GM21526 (cell line): ENCODE results near the gene POLR2B.
"Not testable (repeated sequence)": the region's sequence is repeated elsewhere in the genome, so short reads cannot be mapped to it uniquely, and the experiment has no call there.

Source experiments
- ATAC-seq: cut with Tn5 transposase; IDR thresholded peaks from one replicate; pipeline ENCODE4 v1.9.1; 2021; ENCODE audit warnings: moderate library complexity; ENCODE audit not compliant: unreplicated experiment, low FRiP score

The POLR2B gene

GRCh38 chr4:56981795-56982201 is 3.1 kb downstream of the POLR2B start:
- no peak for ATAC-seq

GRCh38 chr4:56986192-56986591 is 7.5 kb downstream of the POLR2B start:
- no peak for ATAC-seq

DNA sequence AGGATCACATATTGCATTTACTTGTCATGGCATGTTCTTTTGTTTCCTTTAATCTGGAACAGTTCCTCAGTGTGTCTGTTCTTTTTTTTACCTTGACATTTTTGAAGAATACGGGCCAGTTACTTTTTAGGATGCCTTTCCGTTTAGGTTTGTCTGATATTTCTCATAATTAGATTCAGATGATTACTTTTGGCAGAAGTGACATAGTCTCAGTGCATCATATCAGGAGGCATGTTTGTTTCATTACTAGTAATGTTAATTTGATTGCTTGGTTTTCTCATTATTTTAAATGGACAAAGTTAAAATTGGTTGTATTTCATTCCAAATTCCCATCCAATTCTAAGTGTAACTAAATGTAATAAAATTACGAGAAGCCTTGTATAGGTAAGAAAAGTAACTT is 8.3 kb downstream of the POLR2B start:
- no peak for ATAC-seq

GRCh38 chr4:56990109-56990905 is 11.6 kb downstream of the POLR2B start:
- no peak for ATAC-seq

DNA sequence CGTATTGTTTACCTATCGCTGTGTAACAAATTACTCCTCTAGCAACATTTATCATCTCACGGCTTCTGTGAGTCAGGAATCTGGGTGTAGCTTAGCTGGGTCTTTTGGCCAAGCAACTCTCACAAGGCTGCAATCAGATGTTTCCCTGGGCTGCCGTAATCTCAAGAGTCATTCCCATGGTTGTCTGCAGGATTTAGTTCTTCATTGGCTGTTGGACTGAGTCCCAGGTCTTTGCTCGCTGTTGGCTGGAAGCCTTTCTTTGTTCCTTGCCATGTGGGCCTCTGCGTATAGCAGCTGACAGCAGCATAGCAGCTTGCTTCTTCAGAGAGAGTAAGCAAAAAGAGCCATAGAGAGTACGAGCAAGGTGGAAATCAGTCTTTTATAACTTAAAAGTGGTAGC is 16.8 kb downstream of the POLR2B start:
- ATAC-seq: no peak

DNA sequence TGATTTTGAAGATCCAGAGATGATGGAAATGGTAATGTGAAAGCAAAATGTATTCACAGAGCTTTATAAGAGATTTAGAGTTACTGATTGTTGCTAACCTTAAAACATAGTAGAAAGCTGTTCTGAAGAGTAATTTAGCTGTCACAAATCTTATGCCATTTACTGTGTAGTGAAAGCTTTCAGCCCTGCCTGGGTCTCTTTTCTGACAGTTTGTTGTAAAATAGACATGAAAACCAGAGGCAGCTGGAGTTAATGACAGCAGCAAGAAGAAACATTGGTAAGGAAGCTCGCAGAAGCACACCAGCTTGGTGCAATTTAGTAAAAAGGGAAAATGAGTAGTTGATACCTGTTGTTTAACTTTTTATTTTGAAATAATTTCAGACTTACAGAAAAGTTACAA is 21.1 kb downstream of the POLR2B start:
- ATAC-seq: no peak

GRCh38 chr4:57013543-57014120 is 34.9 kb downstream of the POLR2B start:
- no peak for ATAC-seq

DNA sequence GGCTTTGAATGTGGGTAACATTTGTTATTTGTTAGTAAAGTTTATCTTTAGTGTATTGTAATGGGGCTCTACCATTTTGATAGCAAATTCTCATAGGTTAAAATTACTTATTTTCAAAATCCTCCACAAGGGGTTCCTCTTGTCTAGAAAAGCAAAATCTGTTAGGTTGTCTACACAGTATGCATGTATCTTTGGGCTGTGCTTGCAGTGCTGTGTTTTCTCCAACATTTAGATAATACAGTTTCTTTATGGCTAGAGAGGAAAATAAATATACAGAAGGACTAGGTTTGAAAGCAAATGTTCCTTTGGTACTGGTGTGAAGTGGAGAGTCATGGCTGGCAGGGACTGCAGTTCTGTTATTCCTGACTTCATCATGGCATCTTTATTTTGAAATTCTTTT is 40.3 kb downstream of the POLR2B start:
- no peak for ATAC-seq

DNA sequence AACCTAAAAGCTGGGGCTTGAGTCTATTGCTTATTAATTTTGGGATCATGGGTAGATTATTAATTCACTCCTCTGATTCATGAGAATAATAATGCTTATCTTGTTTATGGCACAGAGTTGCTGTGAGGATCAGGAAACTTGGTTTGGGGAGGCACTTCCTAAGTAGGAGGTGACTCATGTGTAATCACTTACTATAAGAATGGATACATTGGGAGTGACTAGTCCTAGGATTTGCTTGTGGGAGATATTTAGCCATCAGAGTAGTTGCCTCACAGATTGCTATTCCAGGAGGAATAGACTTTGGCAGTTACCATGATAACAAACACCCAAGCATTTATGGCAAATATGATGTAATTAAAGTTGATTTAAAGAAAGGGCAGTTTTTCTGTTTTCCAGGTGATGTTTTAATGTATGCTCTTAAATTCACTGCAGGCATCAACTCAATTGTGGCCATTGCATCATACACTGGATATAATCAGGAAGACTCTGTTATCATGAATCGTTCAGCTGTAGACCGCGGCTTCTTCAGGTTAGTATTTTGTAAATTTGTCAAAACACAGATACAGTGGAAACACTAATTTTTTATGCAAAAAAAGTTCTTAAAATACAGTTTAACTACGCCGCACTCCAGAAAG is 41.9 kb downstream of the POLR2B start:
- ATAC-seq: no peak

DNA sequence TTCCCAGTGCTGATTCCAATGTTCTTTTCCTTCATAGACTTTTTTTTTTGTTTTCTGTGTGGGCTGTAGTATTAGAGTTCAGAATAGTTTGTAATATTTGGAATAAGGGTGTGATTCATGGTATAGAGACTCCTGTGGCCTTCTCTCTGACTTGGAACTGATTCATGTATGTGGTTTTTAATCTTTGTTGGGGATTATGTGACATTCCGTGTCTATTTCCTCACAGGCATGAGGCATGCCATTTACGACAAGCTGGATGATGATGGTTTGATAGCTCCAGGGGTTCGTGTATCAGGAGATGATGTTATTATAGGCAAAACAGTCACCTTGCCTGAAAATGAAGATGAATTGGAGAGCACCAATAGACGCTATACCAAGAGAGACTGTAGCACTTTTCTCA is 44.4 kb downstream of the POLR2B start:
- no peak for ATAC-seq

DNA sequence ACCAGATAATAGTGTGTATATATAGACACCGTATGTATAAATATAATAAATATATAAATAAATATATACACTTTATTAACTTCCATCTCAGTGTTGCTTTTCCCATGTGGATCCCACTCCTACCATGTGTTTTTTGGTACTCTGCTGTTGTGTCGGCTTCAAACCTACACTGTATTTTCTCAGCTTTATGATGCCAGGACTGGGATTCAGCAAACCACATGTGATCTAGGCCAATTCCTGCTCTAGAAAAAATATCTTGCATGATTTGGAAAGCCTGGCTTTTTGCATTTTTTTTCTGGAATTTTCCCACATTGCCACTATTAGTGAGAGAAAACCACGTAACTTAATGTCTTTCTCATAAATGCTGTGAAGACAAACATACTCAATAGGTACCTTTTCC is 55.8 kb downstream of the POLR2B start:
- ATAC-seq: no peak

DNA sequence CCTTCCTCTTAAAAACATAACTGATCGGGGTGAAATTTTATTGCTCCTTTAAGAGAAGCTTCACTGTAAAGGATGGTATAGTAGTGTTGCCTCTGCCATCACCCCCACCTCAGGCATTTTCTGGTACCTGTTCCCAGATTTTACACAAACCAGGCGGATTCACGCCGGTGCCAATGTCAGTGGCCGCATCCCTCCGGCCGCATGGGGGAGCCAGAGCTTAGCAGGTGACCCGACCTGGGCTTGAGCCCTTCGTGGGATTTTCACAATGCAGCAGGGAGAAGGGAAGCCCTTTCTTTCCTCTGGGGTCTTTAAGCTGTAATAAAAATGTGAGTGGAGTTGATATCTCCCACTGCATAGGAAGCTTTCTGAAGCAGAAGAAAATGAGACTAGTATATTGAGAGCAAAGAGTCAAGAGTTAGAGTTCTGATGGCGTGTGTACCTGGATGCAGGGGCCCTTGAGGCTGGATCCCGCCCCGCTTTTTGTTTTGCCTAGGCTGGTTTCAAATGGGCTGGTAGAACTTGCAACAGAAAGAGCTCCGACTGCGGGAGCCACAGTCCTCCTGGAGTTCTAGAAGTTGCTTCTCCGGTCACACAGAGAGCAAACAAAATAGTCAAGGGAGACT is 59.4 kb downstream of the POLR2B start:
- ATAC-seq: peak; percentile 86

- ATAC-seq: no peak
These were observed 60.6 kb downstream of the POLR2B start for GRCh38 chr4:57039345-57039744.

GRCh38 chr4:57040510-57040909 is 61.8 kb downstream of the POLR2B start:
- ATAC-seq: no peak

- ATAC-seq: no peak
These were observed 62.3 kb downstream of the POLR2B start for GRCh38 chr4:57041020-57041419.

DNA sequence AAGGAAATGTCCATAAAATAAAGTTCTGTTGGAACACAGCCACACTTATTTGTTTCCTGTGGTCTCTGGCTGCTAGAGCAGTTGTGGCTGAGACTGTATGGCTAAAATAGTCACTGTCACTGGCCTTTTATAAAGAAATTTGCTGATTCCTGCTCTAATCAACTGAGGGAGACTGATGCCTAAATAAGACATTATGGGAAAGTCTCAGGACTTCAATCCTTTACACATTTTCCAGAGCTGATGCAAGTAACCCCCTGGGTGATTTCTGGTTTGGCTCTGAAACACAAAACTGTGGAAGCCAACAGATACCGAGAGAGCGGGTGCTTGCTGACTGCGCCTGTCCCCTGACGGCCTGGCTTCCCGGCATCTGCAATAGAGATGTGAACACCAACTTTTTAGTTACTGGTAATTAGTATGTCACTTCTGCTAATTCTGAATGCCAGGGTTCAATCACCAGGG is 64.0 kb downstream of the POLR2B start:
- ATAC-seq: no peak

- ATAC-seq: no peak
These were observed 64.9 kb downstream of the POLR2B start for GRCh38 chr4:57043347-57044251.

DNA sequence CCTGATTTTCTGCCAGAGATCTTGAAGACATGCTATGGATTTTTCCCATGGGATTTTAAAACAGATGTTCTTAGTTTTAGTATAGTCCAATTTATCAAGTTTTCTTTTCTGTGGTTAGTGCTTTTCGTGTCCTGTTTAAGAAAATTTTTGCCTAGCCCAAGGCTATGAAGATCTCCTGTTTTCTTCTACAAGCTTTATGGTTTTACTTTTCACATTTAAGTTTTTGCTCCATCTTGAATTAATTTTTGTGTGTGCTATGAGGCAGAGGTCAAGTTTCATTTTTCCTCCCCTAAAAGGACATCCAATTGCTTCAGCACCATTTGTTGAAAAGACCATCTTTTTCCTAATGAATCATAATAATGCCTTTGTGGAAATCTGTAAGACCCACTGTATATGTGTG is 65.6 kb downstream of the POLR2B start:
- no peak for ATAC-seq

GRCh38 chr4:57044996-57045395 is 66.3 kb downstream of the POLR2B start:
- no peak for ATAC-seq

DNA sequence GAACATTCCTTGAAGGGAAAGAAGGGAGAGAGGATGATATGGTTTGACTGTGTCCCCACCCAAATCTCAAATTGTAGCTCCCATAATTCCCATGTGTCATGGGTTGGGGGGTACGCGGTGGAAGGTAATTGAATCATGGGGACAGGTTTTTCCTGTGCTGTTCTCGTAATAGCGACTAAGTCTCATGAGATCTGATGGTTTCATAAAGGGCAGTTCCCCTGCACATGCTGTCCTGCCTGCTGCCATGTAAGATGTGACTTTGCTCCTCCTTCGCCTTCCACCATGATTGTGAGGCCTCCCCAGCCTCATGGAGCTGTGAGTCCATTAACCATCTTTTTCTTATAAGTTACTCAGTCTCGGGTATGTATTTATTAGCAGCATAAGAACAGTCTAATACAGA is 68.3 kb downstream of the POLR2B start:
- not testable (repeated sequence) for ATAC-seq
